Neural crest cell (in vitro differentiated cells): ENCODE measurements around the gene ZNF497. TPM values are rescaled to one million over a fixed set of nuclear protein-coding genes. Genes with fewer than 3 reads are reported as not detected.
A peak's percentile ranks its signal among the peaks of the same experiment; 100 is the strongest.

Experiments used
- DNase-seq: peaks from one replicate; pipeline ENCODE4 v3.0.0; 2021; ENCODE audit warnings: low read depth, mixed read lengths, low spot score
- H3K27ac Mint-ChIP-seq: one replicate; pipeline ENCODE4 v1.8.0; 2021; ENCODE audit warnings: mild to moderate bottlenecking, mixed read lengths; ENCODE audit not compliant: unreplicated experiment
- H3K27me3 Mint-ChIP-seq: 2 replicates; pipeline ENCODE4 v1.8.0; 2021; ENCODE audit warnings: low read depth, mild to moderate bottlenecking, mixed read lengths
- H3K36me3 Mint-ChIP-seq: 2 replicates; pipeline ENCODE4 v1.8.0; 2021; ENCODE audit warnings: low read depth, mild to moderate bottlenecking, mixed read lengths
- H3K4me1 Mint-ChIP-seq: 2 replicates; pipeline ENCODE4 v1.8.0; 2021; ENCODE audit warnings: mixed read lengths
- H3K4me3 Mint-ChIP-seq: one replicate; pipeline ENCODE4 v1.8.0; 2021; ENCODE audit warnings: mild to moderate bottlenecking, mixed read lengths
- H3K9me3 Mint-ChIP-seq: 2 replicates; pipeline ENCODE4 v1.8.0; 2021; ENCODE audit warnings: mixed read lengths
- CTCF ChIP-seq: fragments of 200-600 bp; sonication (generic); conservative IDR thresholded peaks from 2 replicates; pipeline ENCODE4 v1.5.0; 2021; ENCODE audit warnings: antibody characterized with exemption, mild to moderate bottlenecking
- microRNA-seq: library from miRNA; unstranded; fragments of <30 nt; microRNA quantifications from one replicate; pipeline ENCODE4, GENCODE V29; 2020
- total RNA-seq: library from RNA; stranded (reverse); gene quantifications from 2 replicates; pipeline ENCODE4 v1.2.1, GENCODE V29; 2021

ZNF497 gene
- total RNA-seq, 1 donor from 2014 or later = 8.4 TPM

- Mint-ChIP-seq H3K4me3 (peak within 1 kb of the TSS; percentile 99), H3K27me3 (no peaks in the 10 kb centered on the region), H3K9me3 (no peaks in the 10 kb centered on the region), H3K4me1 (peaks cover 29% of the 10 kb centered on the region), H3K36me3 (peaks cover 31% of the 10 kb centered on the region), H3K27ac (peak within 1 kb of the TSS; percentile 94)
- peak; percentile 17 for TF ChIP-seq CTCF
- DNase-seq = peak; percentile 85
Measured at GRCh38 chr19:58305065-58305931, 57.3 kb downstream of the ZNF497 start, which contains the start of gene ERVK3-1. Gene ERVK3-1, plus strand, starts transcription at chr19:58305377. Its CDS starts 6,792 bp downstream, at chr19:58312169.

- Mint-ChIP-seq H3K4me3 (peak overlapping the region; percentile 99), H3K27me3 (no peaks in the 10 kb centered on the region), H3K36me3 (peaks cover 32% of the 10 kb centered on the region), H3K4me1 (peaks cover 26% of the 10 kb centered on the region), H3K9me3 (no peaks in the 10 kb centered on the region), H3K27ac (peak overlapping the region; percentile 94)
- TF ChIP-seq CTCF = no peak
- no peak for DNase-seq
Measured at GRCh38 chr19:58304748-58305064, 57.8 kb downstream of the ZNF497 start.

Small RNA genes within 50 kb of the gene (microRNA-seq; reads per million reads assigned to microRNA genes)
- gene MIR4754 (2.4 reads per million), gene MIR6806 (not detected)

Other genes starting within 250 kb of the ZNF497 start
- gene ZNF329, start 212.0 kb downstream of the ZNF497 start, total RNA-seq = 13.0 and 14.0 TPM in 2 replicates
- gene ZNF274, start 179.7 kb downstream of the ZNF497 start, total RNA-seq = 25.6 and 26.8 TPM in 2 replicates
- gene ZNF544, start 133.8 kb downstream of the ZNF497 start, total RNA-seq = 47.4 and 56.1 TPM in 2 replicates
- gene ZNF8, start 83.8 kb downstream of the ZNF497 start, total RNA-seq = 20.0 and 20.5 TPM in 2 replicates
- 46.4 and 47.6 TPM in 2 replicates for gene ERVK3-1, start 57.4 kb downstream of the ZNF497 start, total RNA-seq
- 6.2 and 6.3 TPM in 2 replicates for gene ZSCAN22, start 35.8 kb downstream of the ZNF497 start, total RNA-seq
- 17.6 and 17.8 TPM in 2 replicates for gene A1BG, start 9.3 kb downstream of the ZNF497 start, total RNA-seq
- gene ZNF837, start 18.3 kb upstream of the ZNF497 start, total RNA-seq = 4.5 and 5.0 TPM in 2 replicates
- 1,209 and 1,215 TPM in 2 replicates for gene RPS5, start 24.5 kb upstream of the ZNF497 start, total RNA-seq
- gene RNF225, start 32.9 kb upstream of the ZNF497 start, total RNA-seq = 1.5 and 1.6 TPM in 2 replicates
- gene ZNF584, start 45.9 kb upstream of the ZNF497 start, total RNA-seq = 28.4 and 31.1 TPM in 2 replicates
- gene ZNF132, start 77.4 kb upstream of the ZNF497 start, total RNA-seq = 0.28 and 0.52 TPM in 2 replicates
- gene ZNF324B, start 88.9 kb upstream of the ZNF497 start, total RNA-seq = 11.9 and 14.8 TPM in 2 replicates
- 17.5 and 18.8 TPM in 2 replicates for gene ZNF324, start 104.3 kb upstream of the ZNF497 start, total RNA-seq
- gene ZNF446, start 113.6 kb upstream of the ZNF497 start, total RNA-seq = 16.5 and 18.6 TPM in 2 replicates
- gene SLC27A5, start 149.2 kb upstream of the ZNF497 start, total RNA-seq = 16.2 and 17.5 TPM in 2 replicates
- gene ZBTB45, start 157.1 kb upstream of the ZNF497 start, total RNA-seq = 24.1 and 27.3 TPM in 2 replicates
- gene TRIM28, start 181.3 kb upstream of the ZNF497 start, total RNA-seq = 964 and 1,000 TPM in 2 replicates
- 61.6 and 64.6 TPM in 2 replicates for gene CHMP2A, start 192.4 kb upstream of the ZNF497 start, total RNA-seq
- 113 and 119 TPM in 2 replicates for gene UBE2M, start 195.9 kb upstream of the ZNF497 start, total RNA-seq
- 40.5 and 43.3 TPM in 2 replicates for gene MZF1, start 210.6 kb upstream of the ZNF497 start, total RNA-seq